Measurements from ENCODE around the gene TIFAB. TPM values are rescaled to one million over a fixed set of nuclear protein-coding genes. Genes with fewer than 3 reads are reported as not detected.

Gene TIFAB
- total RNA-seq, 1 donor from 2014 or later, result not detected

GRCh38 chr5:135492319-135492626 lies 40.1 kb upstream of the TIFAB start:
- TF ChIP-seq, protein P1, sequence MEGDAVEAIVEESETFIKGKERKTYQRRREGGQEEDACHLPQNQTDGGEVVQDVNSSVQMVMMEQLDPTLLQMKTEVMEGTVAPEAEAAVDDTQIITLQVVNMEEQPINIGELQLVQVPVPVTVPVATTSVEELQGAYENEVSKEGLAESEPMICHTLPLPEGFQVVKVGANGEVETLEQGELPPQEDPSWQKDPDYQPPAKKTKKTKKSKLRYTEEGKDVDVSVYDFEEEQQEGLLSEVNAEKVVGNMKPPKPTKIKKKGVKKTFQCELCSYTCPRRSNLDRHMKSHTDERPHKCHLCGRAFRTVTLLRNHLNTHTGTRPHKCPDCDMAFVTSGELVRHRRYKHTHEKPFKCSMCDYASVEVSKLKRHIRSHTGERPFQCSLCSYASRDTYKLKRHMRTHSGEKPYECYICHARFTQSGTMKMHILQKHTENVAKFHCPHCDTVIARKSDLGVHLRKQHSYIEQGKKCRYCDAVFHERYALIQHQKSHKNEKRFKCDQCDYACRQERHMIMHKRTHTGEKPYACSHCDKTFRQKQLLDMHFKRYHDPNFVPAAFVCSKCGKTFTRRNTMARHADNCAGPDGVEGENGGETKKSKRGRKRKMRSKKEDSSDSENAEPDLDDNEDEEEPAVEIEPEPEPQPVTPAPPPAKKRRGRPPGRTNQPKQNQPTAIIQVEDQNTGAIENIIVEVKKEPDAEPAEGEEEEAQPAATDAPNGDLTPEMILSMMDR (IDR thresholded peaks at IDR 0.05; ENCODE audit: insufficient read depth, low read length, severe bottlenecking), result no peak
- H3K36me3 ChIP-seq (ENCODE audit: control insufficient read depth, insufficient read depth, low read length), result no peaks in the 10 kb centered on the region
- DNase-seq (ENCODE audit: low read depth) (peak; percentile 95), FAIRE-seq (peak; percentile 92)
- H3K27me3 ChIP-seq (ENCODE audit: control insufficient read depth, insufficient read depth, low read length), result peaks cover 8% of the 10 kb centered on the region
- H3K4me3 ChIP-seq (ENCODE audit: low read depth, low read length), result no peak overlapping the region

DNA sequence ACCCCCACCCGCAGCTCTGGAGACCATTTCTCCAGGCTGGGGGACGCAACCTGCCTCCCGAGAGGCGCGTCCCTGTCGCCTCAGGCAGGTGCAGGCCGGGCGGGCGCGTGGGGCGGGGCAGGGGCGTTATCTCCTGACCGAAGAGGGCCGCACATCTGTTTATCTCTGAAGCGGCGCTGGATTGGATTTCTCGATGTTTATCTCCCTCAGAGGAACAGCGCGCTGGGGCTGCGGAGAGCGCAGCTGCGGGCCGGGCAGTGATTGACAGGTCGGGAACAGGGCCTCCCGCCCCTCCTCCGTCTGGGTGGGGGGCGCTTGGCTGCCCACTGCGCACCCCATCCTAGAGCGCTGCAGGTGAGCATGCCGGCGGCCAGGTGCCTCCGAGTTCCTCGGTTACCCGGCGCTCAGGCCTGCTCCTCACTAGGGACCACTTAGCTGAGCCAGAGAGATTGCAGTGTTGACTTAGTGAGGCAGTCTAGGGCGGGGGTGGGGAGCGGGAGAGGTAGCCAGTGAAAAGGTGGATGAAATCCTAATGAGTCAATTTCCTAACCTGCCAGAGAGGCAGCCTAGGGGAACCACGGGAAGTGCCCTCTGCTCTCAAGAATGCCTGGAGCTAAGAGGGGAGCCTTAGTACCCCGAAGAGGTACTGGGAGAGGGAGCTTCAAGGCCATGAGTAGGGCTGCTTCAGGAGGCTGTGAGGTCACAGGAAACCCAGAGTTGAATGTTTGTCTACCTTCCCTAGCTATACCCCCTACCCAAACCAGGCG lies 39.6 kb upstream of the TIFAB start:
- peak; percentile 93 for DNase-seq (ENCODE audit: low read depth)
- H3K4me3 ChIP-seq (ENCODE audit: low read depth, low read length), result no peak overlapping the region
- H3K36me3 ChIP-seq (ENCODE audit: control insufficient read depth, insufficient read depth, low read length), result no peaks in the 10 kb centered on the region
- no peak for FAIRE-seq
- H3K27me3 ChIP-seq (ENCODE audit: control insufficient read depth, insufficient read depth, low read length), result peaks cover 9% of the 10 kb centered on the region
- TF ChIP-seq, protein P1 (IDR thresholded peaks at IDR 0.05; ENCODE audit: insufficient read depth, low read length, severe bottlenecking), result no peak

DNA sequence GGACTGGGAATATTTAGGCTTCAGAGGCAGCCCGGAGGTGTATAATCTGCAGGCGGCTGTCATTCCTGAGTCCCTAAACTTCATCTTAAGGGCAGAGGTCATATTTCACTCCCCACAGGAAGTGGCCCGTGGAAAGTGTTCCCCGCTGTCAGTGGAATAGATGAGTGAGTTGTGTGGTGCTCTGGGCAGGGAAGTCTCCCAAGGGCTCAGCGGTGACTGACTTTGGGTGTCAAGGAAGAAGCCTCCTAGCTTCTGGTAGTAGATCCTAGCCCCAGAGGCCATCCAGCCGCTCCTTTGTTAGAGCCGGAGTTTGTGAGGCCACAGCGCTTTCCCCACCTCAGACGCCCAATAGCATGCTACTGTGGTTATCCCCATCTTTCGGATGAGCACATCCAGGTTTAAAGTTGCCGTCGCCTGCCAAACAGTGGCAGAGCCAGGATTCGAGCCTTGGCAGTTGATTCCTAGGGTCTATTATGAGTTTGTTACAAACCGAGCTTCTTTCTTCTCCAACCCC lies 38.9 kb upstream of the TIFAB start:
- TF ChIP-seq, protein P1 (IDR thresholded peaks at IDR 0.05; ENCODE audit: insufficient read depth, low read length, severe bottlenecking), result no peak
- no peak for FAIRE-seq
- Histone ChIP-seq H3K4me3 (ENCODE audit: low read depth, low read length) (no peak overlapping the region), H3K27me3 (ENCODE audit: control insufficient read depth, insufficient read depth, low read length) (peaks cover 9% of the 10 kb centered on the region), H3K36me3 (ENCODE audit: control insufficient read depth, insufficient read depth, low read length) (no peaks in the 10 kb centered on the region)
- no peak for DNase-seq (ENCODE audit: low read depth)

DNA sequence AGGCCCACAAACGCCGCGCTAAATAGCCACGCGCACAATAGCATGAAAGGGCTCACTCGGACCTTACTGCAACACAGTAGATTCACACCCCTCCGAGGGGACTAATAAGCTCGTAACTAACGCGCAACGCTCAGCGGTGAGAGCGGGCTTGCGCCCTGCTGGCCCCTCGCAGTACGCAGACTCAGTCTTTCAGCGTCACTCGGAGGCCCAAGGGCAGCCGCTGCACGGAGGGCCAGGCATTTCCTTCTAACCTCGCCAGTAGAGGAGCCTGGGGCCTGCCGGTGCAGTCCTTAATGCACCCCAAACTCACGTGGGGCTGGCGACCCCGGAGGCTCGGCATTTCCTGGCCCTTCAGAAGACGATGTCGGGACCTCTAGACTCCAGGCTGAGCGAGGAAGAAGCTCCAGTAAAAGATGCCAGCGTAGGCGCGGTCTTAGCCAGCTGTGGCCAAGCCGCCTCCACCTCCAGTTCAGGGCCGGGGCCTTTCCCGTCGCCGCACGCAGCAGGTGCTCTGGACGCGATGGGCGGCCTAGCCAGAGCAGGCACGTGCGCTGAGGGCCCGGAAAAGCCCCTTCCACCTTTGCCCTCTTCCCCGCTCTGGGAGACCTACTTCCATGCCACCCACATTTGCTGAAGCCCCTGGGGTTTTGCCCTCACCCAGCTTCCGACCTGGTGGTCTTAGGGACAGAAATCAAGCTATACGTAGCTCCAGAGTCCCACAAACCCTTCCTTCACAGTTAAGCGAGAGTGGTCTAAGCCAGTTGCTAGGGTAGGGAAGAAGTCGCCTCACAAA lies 38.3 kb upstream of the TIFAB start:
- no peak for DNase-seq (ENCODE audit: low read depth)
- no peak overlapping the region for H3K4me3 ChIP-seq (ENCODE audit: low read depth, low read length)
- no peak for FAIRE-seq
- peaks cover 9% of the 10 kb centered on the region for H3K27me3 ChIP-seq (ENCODE audit: control insufficient read depth, insufficient read depth, low read length)
- H3K36me3 ChIP-seq (ENCODE audit: control insufficient read depth, insufficient read depth, low read length), result no peaks in the 10 kb centered on the region
- TF ChIP-seq, protein P1 (IDR thresholded peaks at IDR 0.05; ENCODE audit: insufficient read depth, low read length, severe bottlenecking), result no peak

GRCh38 chr5:135489466-135490244 lies 37.5 kb upstream of the TIFAB start:
- no peak for FAIRE-seq
- H3K27me3 ChIP-seq (ENCODE audit: control insufficient read depth, insufficient read depth, low read length), result peaks cover 9% of the 10 kb centered on the region
- no peaks in the 10 kb centered on the region for H3K36me3 ChIP-seq (ENCODE audit: control insufficient read depth, insufficient read depth, low read length)
- H3K4me3 ChIP-seq (ENCODE audit: low read depth, low read length), result no peak overlapping the region
- TF ChIP-seq, protein P1 (IDR thresholded peaks at IDR 0.05; ENCODE audit: insufficient read depth, low read length, severe bottlenecking), result no peak
- DNase-seq (ENCODE audit: low read depth), result no peak
